Measurements from ENCODE around the gene ANKRD62.

The ANKRD62 gene

DNA sequence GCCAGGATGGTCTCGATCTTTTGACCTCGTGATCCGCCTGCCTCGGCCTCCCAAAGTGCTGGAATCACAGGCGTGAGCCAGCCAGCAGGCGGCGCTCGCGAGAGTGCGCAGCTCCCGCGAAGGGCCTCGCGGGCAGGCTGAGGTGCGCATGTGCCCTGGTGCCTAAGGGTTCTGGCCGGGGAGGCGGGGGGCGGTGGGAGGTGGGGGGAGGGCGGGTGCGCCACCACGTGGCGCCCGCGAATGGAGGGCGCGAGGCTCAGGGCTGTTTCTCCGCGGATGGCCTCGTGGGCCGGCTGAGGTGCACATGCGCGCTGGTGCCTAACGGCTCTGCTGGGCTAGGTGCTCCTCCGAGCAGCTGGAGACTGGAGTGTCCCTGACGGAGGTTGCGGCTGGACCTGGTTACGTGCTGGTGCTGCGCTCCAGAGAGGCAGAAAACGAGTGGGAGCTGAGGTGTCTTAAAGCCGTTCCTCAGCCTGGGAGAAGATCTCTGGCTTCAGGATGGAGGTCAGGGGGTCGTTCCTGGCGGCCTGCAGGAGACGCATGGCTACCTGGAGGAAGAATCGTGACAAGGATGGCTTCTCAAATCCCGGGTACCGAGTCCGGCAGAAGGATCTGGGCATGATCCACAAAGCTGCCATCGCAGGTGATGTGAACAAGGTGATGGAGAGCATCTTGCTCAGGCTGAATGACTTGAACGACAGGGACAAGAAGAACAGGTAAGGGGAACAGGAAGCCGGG lies at the start of gene ANKRD62:
TSS of gene ANKRD62 (plus strand) at position 324 of the 738 bp plus-strand sequence. CDS start at position 499, 175 bp downstream.
- Histone ChIP-seq H3K27ac (ENCODE audit: low read length) (no peak within 1 kb of the TSS), H3K4me3 (ENCODE audit: low read length) (no peak within 1 kb of the TSS), H3K9ac (ENCODE audit: low read length) (no peak within 1 kb of the TSS), H3K27me3 (ENCODE audit: control insufficient read depth, insufficient read depth, low read length) (no peaks in the 10 kb centered on the region), H3K36me3 (ENCODE audit: control insufficient read depth, low read depth, low read length) (no peaks in the 10 kb centered on the region), H3K9me3 (ENCODE audit: control insufficient read depth, low read depth, low read length) (no peaks in the 10 kb centered on the region), H3K4me1 (ENCODE audit: control insufficient read depth, low read depth, low read length) (no peaks in the 10 kb centered on the region)

DNA sequence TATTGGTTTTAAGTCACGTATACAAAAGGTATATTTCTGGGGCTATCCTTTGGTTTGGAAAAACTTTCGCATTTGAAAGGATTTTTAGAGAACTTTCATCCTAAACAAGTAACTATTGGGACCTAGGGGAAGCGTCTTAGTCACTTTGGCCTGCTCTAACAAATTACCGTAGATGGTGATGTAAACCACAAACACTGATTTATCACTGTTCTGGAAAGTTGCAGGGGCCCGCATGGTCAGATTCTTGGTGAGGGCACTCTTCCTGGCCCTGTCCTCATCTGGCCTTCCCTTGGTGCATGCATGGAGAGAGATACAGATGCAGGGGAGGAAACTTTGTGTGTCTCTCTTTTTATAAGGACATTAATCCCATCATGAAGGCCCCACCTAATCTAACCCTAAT lies 49.1 kb upstream of the ANKRD62 start:
- H3K27me3 ChIP-seq (ENCODE audit: control insufficient read depth, insufficient read depth, low read length), result no peaks in the 10 kb centered on the region
- no peak overlapping the region for H3K4me3 ChIP-seq (ENCODE audit: low read length)
- no peaks in the 10 kb centered on the region for H3K36me3 ChIP-seq (ENCODE audit: control insufficient read depth, low read depth, low read length)
- no peak overlapping the region for H3K27ac ChIP-seq (ENCODE audit: low read length)
- no peaks in the 10 kb centered on the region for H3K9me3 ChIP-seq (ENCODE audit: control insufficient read depth, low read depth, low read length)
- H3K4me1 ChIP-seq (ENCODE audit: control insufficient read depth, low read depth, low read length), result no peaks in the 10 kb centered on the region
- H3K9ac ChIP-seq (ENCODE audit: low read length), result no peak overlapping the region

DNA sequence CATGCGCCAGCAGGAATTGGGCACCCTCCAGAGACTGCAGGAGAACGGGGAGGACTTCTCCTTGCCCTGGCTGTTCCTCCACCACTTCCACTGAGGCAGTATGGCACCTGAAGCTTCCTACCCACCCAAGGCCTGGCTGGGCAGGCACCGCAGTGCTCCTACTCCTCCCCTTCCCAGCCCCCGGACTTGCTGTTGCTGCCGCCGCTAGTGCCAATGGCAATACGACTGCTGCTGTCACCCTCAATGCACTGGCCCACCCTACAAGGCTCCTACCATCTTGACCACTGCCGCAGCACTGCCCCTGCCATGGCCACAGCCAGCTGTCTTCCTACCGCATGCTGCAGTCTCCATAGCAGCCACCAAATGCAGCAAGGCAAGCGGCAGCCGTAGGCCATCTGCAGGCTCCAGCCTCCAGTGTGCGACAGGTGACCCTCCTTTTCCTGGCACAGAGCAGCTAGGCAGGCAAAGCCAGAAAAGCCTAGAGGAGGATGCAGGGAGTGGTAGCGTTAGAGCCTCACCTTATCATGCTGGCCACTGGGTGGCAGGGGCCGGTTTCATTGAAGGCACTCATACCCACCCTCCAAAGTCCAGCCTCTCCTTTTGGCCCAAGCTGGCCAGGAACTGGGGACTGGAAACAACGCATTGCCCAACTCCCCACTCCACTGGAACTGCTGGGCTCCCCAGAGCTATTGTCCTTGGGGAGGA lies 47.4 kb upstream of the ANKRD62 start:
- H3K36me3 ChIP-seq (ENCODE audit: control insufficient read depth, low read depth, low read length), result no peaks in the 10 kb centered on the region
- H3K4me3 ChIP-seq (ENCODE audit: low read length), result no peak overlapping the region
- H3K4me1 ChIP-seq (ENCODE audit: control insufficient read depth, low read depth, low read length), result no peaks in the 10 kb centered on the region
- no peak overlapping the region for H3K9ac ChIP-seq (ENCODE audit: low read length)
- no peak overlapping the region for H3K27ac ChIP-seq (ENCODE audit: low read length)
- no peaks in the 10 kb centered on the region for H3K9me3 ChIP-seq (ENCODE audit: control insufficient read depth, low read depth, low read length)
- no peaks in the 10 kb centered on the region for H3K27me3 ChIP-seq (ENCODE audit: control insufficient read depth, insufficient read depth, low read length)

DNA sequence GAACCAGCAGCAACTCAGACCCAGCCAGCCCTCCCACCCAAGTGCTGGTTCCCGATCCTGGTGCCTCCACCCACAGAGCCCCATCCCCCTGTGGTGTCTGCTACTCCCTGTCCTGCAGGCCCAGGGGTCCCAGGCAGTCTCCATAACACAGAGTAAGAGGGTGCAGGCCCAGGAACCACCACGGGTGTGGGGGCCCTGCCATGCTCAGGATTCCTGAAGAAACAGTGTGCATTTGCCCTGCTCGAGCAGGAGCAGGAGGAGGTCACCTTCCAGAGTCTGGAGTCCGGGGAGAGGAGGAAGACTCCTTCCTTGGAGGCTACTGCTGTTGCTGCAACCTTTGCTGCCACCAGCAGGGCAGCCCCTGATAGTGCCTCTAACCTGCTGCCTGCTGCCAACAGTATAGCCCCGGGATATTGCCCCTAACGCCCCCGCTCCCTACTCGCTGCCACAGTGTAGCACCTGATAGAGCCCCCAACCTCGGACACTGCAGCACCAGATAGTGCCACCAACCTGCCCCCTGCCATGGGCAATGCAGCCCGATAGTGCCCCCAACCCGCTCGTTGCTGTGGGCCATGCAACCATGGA lies 46.8 kb upstream of the ANKRD62 start:
- Histone ChIP-seq H3K36me3 (ENCODE audit: control insufficient read depth, low read depth, low read length) (no peaks in the 10 kb centered on the region), H3K4me1 (ENCODE audit: control insufficient read depth, low read depth, low read length) (no peaks in the 10 kb centered on the region), H3K27ac (ENCODE audit: low read length) (no peak overlapping the region), H3K9me3 (ENCODE audit: control insufficient read depth, low read depth, low read length) (no peaks in the 10 kb centered on the region), H3K9ac (ENCODE audit: low read length) (no peak overlapping the region), H3K27me3 (ENCODE audit: control insufficient read depth, insufficient read depth, low read length) (no peaks in the 10 kb centered on the region), H3K4me3 (ENCODE audit: low read length) (no peak overlapping the region)

DNA sequence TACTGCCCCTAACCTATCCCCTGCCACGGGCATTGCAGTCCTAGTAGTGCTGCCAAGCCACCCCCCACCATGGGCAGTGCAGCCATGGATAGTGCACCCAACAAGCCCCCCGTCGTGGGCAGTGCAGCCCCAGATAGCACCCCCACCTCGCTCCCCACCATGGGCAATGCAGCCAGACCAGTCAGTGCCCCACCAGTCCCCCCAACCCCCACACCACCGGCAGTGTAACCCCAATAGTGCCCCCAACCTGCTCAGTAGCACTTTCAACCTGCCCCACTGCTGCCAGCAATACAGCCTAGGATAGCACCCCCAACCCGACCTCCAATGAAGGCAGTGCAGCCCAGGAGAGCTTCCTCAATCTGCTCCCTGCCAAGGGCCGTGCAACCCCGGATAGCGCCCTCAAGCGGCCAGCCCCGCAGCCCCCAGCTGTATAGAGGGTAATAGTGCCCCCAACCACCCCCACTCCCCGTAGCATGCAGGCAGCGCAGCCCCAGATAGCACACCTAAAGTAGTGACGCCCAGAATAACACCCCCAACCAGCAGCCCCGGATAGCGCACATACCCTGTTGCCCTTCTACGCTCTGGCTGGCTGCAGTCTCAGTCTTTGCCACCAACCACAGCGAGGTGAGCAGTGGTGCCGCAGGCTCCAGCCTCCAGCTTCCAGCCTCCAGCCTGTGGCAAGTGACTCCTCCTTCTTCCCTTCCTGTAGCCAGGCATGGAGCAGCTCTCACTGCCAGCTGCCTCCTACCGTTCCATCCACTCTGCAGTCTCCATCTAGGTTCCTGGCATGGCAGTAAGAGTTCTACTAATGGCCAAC lies 45.4 kb upstream of the ANKRD62 start:
- Histone ChIP-seq H3K36me3 (ENCODE audit: control insufficient read depth, low read depth, low read length) (no peaks in the 10 kb centered on the region), H3K4me1 (ENCODE audit: control insufficient read depth, low read depth, low read length) (no peaks in the 10 kb centered on the region), H3K27ac (ENCODE audit: low read length) (no peak overlapping the region), H3K9ac (ENCODE audit: low read length) (no peak overlapping the region), H3K27me3 (ENCODE audit: control insufficient read depth, insufficient read depth, low read length) (no peaks in the 10 kb centered on the region), H3K9me3 (ENCODE audit: control insufficient read depth, low read depth, low read length) (no peaks in the 10 kb centered on the region), H3K4me3 (ENCODE audit: low read length) (no peak overlapping the region)

DNA sequence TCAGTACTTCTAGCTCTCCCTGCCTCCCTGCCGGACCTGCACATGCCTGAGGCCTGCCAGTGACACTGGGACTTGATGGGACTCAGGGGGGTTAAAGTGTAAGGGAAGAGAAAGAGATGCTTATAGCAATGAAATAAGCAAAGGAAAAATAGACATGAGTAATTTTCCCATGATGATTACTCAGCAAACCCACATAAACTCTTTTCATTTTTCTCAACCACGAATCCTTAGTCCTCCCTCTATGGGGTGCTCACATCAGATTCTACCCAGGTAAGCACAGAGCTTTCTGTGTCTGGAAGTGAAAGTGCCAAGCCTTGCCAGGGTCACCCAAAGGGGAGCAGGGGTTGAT lies 44.8 kb upstream of the ANKRD62 start:
- Histone ChIP-seq H3K4me3 (ENCODE audit: low read length) (no peak overlapping the region), H3K36me3 (ENCODE audit: control insufficient read depth, low read depth, low read length) (no peaks in the 10 kb centered on the region), H3K9me3 (ENCODE audit: control insufficient read depth, low read depth, low read length) (no peaks in the 10 kb centered on the region), H3K4me1 (ENCODE audit: control insufficient read depth, low read depth, low read length) (no peaks in the 10 kb centered on the region), H3K27ac (ENCODE audit: low read length) (no peak overlapping the region), H3K9ac (ENCODE audit: low read length) (no peak overlapping the region), H3K27me3 (ENCODE audit: control insufficient read depth, insufficient read depth, low read length) (no peaks in the 10 kb centered on the region)

DNA sequence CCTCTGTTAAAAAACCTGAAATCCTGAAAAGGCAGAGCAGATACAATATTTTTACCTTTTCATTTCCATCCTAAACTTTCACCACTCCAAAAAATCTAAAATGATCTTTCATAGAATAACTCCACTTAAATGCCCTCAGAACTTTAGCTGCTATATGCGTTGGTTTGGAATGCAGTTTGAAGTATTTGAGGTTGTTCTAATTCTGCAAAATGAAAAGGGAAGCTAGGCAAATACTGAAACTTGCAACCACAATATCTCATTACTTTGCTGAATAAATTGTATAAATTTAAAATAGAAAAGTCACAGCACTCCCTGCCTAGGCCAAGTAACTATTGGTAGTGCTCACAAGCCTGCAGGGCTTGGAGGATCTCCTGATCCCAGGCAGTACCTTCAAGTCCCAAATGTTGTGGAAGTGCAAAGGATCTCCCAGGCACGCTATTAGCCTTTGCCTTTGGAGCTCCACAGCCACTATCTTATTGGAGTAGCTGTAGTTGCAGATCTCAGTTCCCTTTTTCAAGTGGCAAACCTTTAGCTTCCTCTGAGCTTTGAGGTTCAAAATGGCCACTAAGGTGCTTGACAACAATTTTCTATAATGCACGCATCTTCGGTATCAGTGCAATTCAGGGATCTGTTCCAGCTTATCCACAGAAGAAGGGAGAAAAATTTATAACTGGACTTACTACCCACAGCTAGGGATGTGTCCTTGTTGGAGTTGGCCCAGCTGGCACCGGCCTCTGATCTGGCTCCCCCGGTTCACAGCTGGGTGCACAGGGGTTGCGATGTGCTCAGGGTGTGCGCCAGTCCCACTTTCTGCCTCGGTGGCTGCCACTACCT lies 43.4 kb upstream of the ANKRD62 start:
- no peaks in the 10 kb centered on the region for H3K9me3 ChIP-seq (ENCODE audit: control insufficient read depth, low read depth, low read length)
- H3K27me3 ChIP-seq (ENCODE audit: control insufficient read depth, insufficient read depth, low read length), result no peaks in the 10 kb centered on the region
- H3K27ac ChIP-seq (ENCODE audit: low read length), result no peak overlapping the region
- H3K9ac ChIP-seq (ENCODE audit: low read length), result no peak overlapping the region
- H3K4me1 ChIP-seq (ENCODE audit: control insufficient read depth, low read depth, low read length), result no peaks in the 10 kb centered on the region
- no peak overlapping the region for H3K4me3 ChIP-seq (ENCODE audit: low read length)
- no peaks in the 10 kb centered on the region for H3K36me3 ChIP-seq (ENCODE audit: control insufficient read depth, low read depth, low read length)

DNA sequence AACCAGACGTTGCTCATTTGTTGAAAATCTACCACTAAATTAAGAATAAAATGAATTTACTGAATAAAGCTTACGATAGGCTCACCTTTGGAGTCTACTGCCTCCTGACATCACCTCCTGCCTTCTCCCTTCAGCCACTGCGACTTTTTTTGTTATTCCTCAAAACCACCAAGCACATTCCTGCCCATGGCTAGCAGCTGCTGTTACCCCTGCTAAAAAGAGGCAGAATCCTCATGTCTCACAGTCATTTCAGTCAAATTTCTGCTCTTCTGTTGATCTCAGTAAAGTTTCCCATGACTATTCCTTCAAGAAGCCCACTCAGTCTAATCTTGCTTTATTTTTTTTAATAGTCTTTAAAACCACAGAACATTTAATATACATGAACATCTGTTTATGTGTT lies 40.8 kb upstream of the ANKRD62 start:
- Histone ChIP-seq H3K27ac (ENCODE audit: low read length) (no peak overlapping the region), H3K9me3 (ENCODE audit: control insufficient read depth, low read depth, low read length) (no peaks in the 10 kb centered on the region), H3K9ac (ENCODE audit: low read length) (no peak overlapping the region), H3K4me1 (ENCODE audit: control insufficient read depth, low read depth, low read length) (no peaks in the 10 kb centered on the region), H3K4me3 (ENCODE audit: low read length) (no peak overlapping the region), H3K27me3 (ENCODE audit: control insufficient read depth, insufficient read depth, low read length) (no peaks in the 10 kb centered on the region), H3K36me3 (ENCODE audit: control insufficient read depth, low read depth, low read length) (no peaks in the 10 kb centered on the region)

DNA sequence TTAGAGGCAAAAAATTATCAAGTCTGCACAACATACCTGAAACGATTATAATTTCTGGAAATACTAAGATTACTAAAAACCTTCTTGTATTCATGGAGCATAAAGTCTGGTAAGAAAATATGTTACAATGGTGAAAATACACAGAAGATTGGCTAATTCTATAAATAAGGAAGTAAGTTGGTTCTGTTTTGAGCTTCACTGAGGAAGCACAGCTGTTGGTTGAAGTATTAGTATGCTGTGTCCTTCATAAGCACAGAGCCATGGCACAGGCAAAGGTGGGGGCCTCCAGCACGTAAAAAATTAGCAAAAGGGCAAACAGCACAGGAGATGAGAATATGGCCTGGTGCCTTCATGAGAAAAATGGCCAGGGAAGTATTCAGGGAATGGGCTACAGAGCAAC lies 40.4 kb upstream of the ANKRD62 start:
- H3K9me3 ChIP-seq (ENCODE audit: control insufficient read depth, low read depth, low read length), result no peaks in the 10 kb centered on the region
- H3K36me3 ChIP-seq (ENCODE audit: control insufficient read depth, low read depth, low read length), result no peaks in the 10 kb centered on the region
- H3K4me3 ChIP-seq (ENCODE audit: low read length), result no peak overlapping the region
- H3K27ac ChIP-seq (ENCODE audit: low read length), result no peak overlapping the region
- H3K4me1 ChIP-seq (ENCODE audit: control insufficient read depth, low read depth, low read length), result no peaks in the 10 kb centered on the region
- no peak overlapping the region for H3K9ac ChIP-seq (ENCODE audit: low read length)
- H3K27me3 ChIP-seq (ENCODE audit: control insufficient read depth, insufficient read depth, low read length), result no peaks in the 10 kb centered on the region

DNA sequence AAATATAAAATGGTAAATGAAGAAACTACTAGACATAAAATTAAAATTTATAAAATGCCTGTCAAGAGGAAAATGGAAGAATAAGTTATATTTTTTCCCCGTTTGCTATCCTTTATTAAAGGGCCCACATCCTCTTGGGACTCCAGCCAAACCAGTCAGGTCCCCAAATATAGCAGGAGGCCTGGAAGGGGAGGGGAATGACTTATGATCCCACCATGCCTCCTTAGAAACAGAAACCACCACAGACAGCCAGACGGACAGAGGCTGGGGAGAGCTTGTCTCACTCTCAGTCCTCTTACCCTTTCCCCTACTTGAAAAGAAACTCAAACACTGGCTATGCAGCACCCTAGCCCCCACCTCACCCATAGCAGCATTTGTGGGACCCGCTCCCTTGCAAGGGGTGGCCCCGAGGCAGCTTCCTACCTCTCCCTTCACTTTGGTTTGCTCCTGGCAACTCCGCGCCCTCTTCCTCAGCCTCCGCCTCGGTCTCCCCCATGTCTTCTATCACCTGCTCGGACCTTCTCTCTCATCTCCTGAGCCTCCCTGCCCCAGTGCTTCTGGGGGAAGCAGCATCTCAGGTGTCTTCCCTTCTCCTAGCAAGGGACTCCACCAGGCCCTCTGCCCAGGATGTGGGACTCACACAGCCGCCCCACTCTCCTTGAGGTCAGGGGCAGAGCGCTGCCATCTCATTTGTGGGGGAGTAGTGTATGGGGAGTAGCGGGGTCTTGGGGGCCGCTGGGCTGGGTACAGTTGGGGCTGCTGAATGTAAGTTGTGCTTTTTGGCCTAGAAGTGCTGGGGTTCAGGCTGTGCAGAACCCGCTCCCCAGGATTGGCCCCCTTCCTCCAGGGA lies 37.4 kb upstream of the ANKRD62 start:
- Histone ChIP-seq H3K4me3 (ENCODE audit: low read length) (no peak overlapping the region), H3K27ac (ENCODE audit: low read length) (no peak overlapping the region), H3K9ac (ENCODE audit: low read length) (no peak overlapping the region), H3K9me3 (ENCODE audit: control insufficient read depth, low read depth, low read length) (no peaks in the 10 kb centered on the region), H3K27me3 (ENCODE audit: control insufficient read depth, insufficient read depth, low read length) (no peaks in the 10 kb centered on the region), H3K36me3 (ENCODE audit: control insufficient read depth, low read depth, low read length) (no peaks in the 10 kb centered on the region), H3K4me1 (ENCODE audit: control insufficient read depth, low read depth, low read length) (no peaks in the 10 kb centered on the region)
